Activated CD8-positive, alpha-beta T cell treated with anti-CD3 and anti-CD28 coated beads for 36 hours (primary cell): ENCODE results near the gene ADARB2. TPM values are rescaled to one million over a fixed set of nuclear protein-coding genes. Genes with fewer than 3 reads are reported as not detected.

Experiments
- ATAC-seq: fragments of 200-7000 bp; cut with Tn5 transposase; one replicate; pipeline ENCODE4 v1.10.0; 2021; ENCODE audit warnings: mild to moderate bottlenecking, moderate library complexity
- CTCF ChIA-PET: fragments of 350-600 bp; sonication (Branson Sonifier 250); formaldehyde crosslinking; loops from one replicate; lab custom pipeline; 2021; ENCODE audit warnings: antibody characterized with exemption; lab: Charles Lee
- POLR2A ChIA-PET: fragments of 350-600 bp; sonication (Branson Sonifier 250); formaldehyde crosslinking; loops from one replicate; lab custom pipeline; 2021; ENCODE audit warnings: antibody characterized with exemption; lab: Charles Lee
- DNase-seq: peaks from one replicate; pipeline ENCODE4 v3.0.0-alpha.2; 2020
- H3K27ac Mint-ChIP-seq: one replicate; pipeline ENCODE4 v1.8.0; 2021; ENCODE audit warnings: mild to moderate bottlenecking, mixed read lengths
- H3K27me3 Mint-ChIP-seq: one replicate; pipeline ENCODE4 v1.8.0; 2021; ENCODE audit warnings: mixed read lengths
- H3K36me3 Mint-ChIP-seq: one replicate; pipeline ENCODE4 v1.8.0; 2021; ENCODE audit warnings: low read depth, mixed read lengths
- H3K4me1 Mint-ChIP-seq: one replicate; pipeline ENCODE4 v1.8.0; 2021; ENCODE audit warnings: low read depth, mixed read lengths
- H3K4me3 Mint-ChIP-seq: one replicate; pipeline ENCODE4 v1.8.0; 2021; ENCODE audit warnings: mild to moderate bottlenecking, moderate library complexity, mixed read lengths
- H3K9me3 Mint-ChIP-seq: one replicate; pipeline ENCODE4 v1.8.0; 2021; ENCODE audit warnings: mixed read lengths
- intact Hi-C: fragments of 100-400 bp; cut with micrococcal nuclease; formaldehyde crosslinking; loops from one replicate; pipeline ENCODE4 v1.10.0; 2022
- total RNA-seq, 2 experiments: library from RNA; stranded (reverse); gene quantifications; one replicate each; pipeline ENCODE4 v1.2.3, GENCODE V29; 2021
- TF ChIP-seq, protein P1 (sequence below): fragments of 200-600 bp; IDR thresholded peaks from one replicate; pipeline ENCODE4 v1.8.0; 2022; ENCODE audit warnings: antibody characterized with exemption, mild to moderate bottlenecking

ADARB2 gene
- total RNA-seq, 2 experiments from 2014 or later: 1.3 to 1.6 TPM

DNA sequence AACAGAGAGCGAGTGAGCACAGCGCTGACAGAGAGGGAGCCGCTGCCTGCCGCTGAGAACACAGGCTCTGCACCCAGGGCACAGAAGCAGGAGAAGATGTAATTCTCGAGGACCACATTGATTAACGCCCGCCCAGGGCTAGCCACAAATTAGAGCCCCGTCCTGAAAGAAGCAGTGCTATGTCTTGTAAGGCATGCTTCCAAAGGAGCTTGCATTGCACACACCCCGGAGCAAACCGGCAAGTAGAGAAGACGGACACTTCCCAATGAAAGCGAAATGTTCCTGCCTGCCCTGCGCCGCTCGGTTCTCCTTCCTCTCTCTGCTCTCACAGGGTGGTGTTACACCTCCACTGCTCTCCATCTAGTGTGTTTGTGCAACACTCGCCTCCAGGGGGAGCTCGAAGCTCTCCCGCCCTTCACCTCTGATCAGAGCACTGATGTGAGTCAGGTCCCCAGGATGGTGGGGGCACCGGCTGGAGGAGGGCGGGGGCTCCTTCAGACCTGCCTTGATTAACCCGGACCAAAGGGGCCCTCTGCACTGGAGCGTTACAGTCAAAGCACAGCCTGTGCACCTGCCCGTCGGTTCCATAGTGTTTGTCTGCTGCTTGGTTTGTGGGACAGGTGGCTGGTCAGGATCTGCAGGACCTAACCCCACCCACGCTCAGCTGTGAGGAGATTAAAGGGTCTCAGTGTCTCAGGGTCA lies 316.5 kb downstream of the ADARB2 start:
- TF ChIP-seq, protein P1, sequence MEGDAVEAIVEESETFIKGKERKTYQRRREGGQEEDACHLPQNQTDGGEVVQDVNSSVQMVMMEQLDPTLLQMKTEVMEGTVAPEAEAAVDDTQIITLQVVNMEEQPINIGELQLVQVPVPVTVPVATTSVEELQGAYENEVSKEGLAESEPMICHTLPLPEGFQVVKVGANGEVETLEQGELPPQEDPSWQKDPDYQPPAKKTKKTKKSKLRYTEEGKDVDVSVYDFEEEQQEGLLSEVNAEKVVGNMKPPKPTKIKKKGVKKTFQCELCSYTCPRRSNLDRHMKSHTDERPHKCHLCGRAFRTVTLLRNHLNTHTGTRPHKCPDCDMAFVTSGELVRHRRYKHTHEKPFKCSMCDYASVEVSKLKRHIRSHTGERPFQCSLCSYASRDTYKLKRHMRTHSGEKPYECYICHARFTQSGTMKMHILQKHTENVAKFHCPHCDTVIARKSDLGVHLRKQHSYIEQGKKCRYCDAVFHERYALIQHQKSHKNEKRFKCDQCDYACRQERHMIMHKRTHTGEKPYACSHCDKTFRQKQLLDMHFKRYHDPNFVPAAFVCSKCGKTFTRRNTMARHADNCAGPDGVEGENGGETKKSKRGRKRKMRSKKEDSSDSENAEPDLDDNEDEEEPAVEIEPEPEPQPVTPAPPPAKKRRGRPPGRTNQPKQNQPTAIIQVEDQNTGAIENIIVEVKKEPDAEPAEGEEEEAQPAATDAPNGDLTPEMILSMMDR: peak; percentile 69
- Mint-ChIP-seq H3K27me3 (peaks cover 21% of the 10 kb centered on the region), H3K4me1 (no peaks in the 10 kb centered on the region), H3K9me3 (no peaks in the 10 kb centered on the region), H3K27ac (no peak overlapping the region), H3K36me3 (no peaks in the 10 kb centered on the region), H3K4me3 (peak overlapping the region; percentile 18)
- ATAC-seq (peak; percentile 98), DNase-seq (peak; percentile 82)
- ChIA-PET CTCF (interaction anchor here (0.8 to 2.8 kb wide), 11 partner anchors 9 to 311 kb away, joined by 3 to 15 read pairs (median 4); no protein-coding TSS in a partner anchor), POLR2A (no interaction called here)
- intact Hi-C loops: no loop called here

DNA sequence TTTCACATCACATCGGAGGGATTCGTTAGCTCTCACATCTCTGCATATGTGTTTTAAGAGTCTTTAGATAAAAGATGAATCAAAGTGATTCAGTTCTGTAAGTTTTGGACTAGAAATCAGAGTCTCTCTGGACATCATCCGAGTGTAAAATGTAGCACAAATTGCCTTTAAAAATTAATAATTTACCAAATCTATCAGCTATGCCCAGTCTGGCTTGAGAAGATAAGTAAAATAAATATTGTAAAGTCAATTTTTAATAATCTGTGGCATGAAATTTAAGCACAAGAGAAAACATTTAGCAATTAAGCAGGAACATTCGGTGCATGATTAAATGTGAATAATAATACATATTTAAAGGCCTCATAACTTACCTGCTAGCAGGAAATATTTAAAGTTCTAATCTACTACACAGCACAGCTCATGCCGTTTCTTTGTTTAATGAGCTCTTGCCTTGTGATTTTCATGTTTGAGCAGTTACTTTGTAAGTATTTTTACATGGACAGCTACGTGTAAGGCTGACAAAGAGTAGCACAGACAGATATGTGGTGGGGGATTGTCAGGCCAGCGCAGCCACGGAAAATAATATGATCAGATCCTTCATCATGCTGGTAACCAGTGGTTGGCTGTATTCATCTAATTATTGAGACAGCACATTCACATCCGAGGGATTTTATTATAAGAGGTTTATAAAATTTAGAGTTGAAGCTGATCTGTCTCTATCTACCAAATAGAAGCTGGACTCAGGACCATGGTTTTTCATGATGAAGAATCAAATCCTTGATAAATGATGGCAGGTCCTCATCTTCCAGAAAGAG lies 317.3 kb downstream of the ADARB2 start:
- no peaks in the 10 kb centered on the region for H3K4me1 Mint-ChIP-seq
- H3K36me3 Mint-ChIP-seq: no peaks in the 10 kb centered on the region
- TF ChIP-seq, protein P1: no peak
- POLR2A ChIA-PET: no interaction called here
- DNase-seq (no peak), ATAC-seq (no peak)
- no peaks in the 10 kb centered on the region for H3K9me3 Mint-ChIP-seq
- CTCF ChIA-PET: interaction anchor here (0.8 to 2.8 kb wide), 9 partner anchors 12 to 310 kb away, joined by 3 to 15 read pairs (median 4); no protein-coding TSS in a partner anchor
- H3K27me3 Mint-ChIP-seq: peaks cover 23% of the 10 kb centered on the region
- intact Hi-C loops: no loop called here
- peak overlapping the region; percentile 18 for H3K4me3 Mint-ChIP-seq
- no peak overlapping the region for H3K27ac Mint-ChIP-seq

DNA sequence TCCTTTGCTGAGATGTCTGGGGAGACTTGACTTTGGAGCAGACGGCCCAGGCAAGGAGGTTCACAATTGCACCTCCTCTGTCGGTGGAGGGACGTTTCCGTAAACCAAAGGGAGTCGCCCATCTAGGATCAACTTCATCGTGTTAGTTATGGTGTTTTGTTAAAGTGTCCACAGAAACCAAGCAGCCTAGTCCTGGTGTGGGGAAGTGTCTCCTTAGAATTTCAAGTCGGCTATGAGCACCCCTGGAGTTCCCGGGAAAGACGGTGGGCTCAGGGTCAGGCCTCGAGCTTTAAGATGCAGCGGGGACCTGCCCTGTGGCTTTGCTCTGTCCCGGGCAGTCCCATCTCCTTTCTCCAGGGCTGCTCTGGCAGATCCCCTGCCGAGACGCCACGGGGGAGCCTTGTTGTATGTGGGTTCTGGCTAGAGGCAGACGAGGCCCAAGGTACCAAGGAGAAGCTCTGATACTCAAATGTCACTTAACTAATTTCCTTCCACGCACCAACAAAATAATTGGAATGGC lies 319.2 kb downstream of the ADARB2 start:
- intact Hi-C loops: no loop called here
- Mint-ChIP-seq H3K9me3 (no peaks in the 10 kb centered on the region), H3K4me1 (no peaks in the 10 kb centered on the region), H3K4me3 (no peak overlapping the region), H3K27me3 (peaks cover 26% of the 10 kb centered on the region), H3K36me3 (no peaks in the 10 kb centered on the region), H3K27ac (no peak overlapping the region)
- CTCF ChIA-PET: no interaction called here
- DNase-seq: no peak
- ATAC-seq: no peak
- POLR2A ChIA-PET: no interaction called here
- TF ChIP-seq, protein P1: no peak

DNA sequence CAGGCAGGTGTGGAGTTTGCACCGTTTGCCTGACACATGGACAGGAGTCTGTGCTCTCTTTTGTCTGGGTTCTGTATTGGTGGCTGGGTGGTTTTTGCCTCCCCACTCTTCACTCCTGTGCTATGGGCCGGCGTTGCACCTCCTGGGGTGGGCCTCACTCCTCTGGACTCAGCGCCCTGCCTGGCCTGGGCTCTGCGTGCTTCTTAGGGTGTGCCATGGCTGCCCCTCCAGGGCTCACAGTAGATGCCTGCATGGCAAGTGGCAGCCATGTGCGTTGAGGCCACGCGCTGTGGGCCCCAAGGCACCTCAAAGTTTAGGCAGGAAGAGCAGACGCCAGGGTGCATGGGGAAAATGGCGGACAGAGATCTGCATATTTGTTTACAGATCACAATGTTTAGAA lies 319.8 kb downstream of the ADARB2 start:
- ATAC-seq: no peak
- intact Hi-C loops: no loop called here
- POLR2A ChIA-PET: no interaction called here
- Mint-ChIP-seq H3K27ac (no peak overlapping the region), H3K4me3 (no peak overlapping the region), H3K36me3 (no peaks in the 10 kb centered on the region), H3K27me3 (peaks cover 31% of the 10 kb centered on the region), H3K9me3 (no peaks in the 10 kb centered on the region), H3K4me1 (no peaks in the 10 kb centered on the region)
- TF ChIP-seq, protein P1: no peak
- CTCF ChIA-PET: no interaction called here
- DNase-seq: no peak
